ENCODE data around the gene CIDEB.

CIDEB gene

DNA sequence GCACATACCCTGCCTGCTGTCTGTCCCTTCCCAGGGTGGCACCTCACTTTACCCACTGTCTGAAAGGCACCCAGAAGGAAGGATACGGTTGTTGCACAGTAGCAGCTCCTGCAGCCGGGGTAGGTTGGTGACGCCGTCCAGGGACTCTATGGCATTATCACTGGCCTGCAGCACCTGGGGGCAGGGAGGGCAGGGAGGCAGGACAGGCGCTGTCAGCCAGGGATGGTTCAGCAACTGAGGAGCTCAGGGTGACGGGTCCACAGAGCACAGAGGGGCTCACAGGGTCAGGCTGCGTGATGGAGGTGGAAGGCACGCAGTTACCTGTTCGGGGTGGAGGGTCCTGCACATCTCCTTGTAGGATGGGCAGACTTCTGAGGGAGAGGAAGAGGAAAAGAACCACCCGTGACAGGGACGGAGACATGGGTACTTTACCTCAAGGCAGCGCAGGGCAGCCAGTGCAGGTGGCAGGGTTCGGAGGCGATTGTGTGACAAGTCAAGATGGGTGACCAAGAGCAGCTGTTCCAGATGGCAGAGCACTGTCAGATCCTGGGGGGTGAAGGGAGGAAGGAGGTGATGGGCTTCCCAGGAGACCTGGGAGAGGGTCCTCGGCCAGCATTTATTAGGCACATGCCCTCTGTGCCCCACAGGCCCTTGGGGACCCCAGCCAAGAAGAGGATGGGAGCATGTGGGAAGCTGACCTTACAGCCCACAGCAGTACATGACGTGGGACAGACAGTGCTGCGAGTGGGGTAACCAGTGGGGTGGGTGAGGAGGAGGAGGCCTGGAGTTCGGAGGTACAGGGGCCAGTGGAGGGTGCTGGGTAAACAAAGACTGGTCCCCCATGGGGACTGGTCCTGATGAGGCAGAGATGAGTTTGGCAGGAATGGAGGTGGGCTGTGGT, 41.2 kb downstream of the CIDEB start:
- no peak for DNase-seq

DNA sequence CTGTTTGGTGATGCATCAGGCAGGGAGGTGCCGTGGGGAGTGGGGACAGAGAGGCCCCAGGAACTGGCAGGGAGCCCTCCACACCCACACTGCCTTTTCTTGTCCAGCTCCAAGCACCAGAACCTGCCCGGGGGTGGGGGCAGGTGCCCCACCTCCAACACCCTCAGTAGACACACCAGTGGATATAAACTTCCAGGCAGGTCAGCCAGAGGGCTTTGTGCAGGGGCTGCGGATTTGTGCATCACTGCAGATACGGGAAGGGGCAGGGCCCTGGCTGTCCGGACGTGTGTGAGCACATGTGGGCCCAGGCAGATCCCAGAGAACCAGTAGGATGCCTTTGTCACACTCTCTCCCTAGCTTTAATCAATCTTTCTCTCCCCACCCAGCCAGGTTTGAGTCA, 43.5 kb downstream of the CIDEB start:
- DNase-seq = no peak

DNA sequence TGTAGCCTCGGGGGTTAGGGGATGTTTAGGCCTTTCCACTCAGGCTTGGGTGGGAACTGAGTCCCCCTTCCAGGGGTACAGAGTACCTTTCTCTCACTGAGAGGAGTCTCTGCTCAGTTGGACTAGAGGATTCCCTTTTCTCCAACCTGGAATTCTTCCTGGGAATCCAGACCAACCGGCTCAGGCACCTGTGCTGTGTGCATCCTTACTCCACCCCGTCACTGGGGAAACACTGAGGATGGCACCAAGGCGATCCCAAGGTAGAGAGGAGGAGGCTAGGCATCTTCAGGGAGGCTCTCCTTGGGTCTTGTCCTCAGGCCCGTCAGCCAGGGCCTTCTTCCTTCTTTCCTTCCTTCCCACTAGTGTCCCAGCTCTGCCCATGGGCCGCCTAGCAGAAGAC, 43.9 kb downstream of the CIDEB start:
- no peak for DNase-seq

DNA sequence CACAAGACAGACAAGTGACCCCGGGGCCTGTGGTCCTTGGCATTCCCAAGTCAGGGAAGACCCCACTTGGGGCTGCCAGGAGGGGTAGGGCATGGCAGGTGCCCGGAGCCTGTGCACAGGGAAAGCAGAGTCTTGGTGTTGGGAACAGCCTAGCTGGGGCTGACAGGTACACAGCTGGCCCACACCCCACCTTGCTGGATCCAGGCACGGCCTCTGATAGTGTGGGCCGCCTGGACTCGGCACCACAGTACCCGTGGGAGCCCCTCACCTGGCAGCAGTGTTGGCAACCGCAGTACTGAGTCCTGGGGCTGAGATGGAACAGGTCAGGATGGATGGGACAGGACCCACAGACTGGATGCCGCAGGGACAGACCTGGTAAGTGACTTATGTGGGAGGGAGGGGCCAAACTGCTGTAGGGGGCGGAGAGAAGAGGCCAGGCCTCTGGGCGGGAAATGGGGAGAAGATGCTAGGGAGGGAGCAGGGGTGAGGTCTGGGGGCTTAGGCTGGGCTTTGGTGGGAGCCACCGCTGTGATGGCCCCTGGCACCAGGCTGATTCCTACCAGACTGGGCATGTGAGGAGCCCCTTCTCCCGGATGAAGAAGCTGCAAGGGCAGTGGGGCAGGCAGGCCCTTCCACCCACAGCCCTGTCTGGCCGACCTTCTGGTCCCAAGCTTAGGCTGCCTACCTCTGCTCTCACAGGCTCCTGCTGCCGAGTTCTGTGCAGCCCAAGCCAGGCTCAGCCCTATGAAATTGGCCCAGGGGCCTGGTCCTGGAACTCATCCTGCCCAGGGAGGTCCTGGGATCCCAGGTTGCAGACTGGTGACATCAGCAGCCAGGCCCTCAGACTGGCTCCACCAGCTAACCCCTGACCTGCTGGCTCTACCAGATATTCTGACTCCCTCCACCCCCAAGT, 44.7 kb downstream of the CIDEB start, which contains the start of gene TGM1:
TGM1 (minus strand) TSS at position 357 of the 913 bp plus-strand sequence. CDS start 825 bp downstream, outside the sequence.
- no peak for DNase-seq

DNA sequence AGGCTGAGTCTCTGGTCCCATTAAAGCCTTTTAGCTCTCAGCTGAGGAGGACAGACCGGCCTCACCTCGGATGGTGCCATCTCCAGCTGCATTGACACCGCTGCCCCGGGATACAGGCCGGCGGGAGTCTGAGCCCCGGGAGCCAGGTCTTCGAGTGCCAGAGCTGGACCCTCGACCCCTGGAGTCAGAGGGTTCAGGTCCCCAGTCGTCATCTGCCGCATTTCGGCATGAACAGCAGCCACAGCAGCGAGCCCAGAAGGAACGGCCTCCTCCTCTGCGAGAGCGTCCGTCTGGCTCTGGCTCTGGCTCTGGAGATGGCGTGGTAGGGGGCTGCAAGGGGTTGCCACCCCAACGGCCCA, 45.8 kb downstream of the CIDEB start:
- DNase-seq = no peak

DNA sequence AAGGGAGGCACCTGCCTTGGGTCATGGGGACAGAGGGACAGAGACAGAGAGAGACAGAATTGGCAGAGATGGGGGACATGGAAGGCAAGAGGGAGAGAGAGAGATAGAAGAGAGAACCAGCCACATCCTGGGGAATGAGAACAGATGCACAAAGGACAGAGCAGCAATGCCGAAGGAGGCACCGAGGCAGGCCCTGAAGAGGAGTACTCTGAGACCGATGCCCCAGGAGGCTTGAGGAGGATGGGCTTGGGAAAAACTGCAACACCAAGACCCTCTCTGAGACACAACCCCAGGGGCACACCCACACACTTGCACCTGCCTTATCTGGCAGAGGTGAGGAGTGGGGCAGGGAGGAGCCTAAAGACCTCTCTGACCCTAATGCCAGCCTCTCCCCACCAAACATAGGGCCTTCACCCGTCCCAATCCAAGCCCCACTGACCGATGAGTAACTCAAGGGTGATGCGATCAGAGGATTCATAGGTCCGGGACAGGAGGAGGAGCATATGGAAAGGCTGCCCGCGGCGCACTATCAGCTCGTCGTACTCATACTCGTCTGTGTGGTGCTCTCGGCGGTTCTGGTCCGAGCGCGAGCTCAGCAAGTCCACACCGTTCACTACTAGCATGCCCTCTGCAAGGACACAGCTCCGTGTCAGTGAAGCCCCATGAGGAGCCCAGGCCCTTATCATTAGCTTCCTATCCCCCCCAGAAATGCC, 46.4 kb downstream of the CIDEB start:
- no peak for DNase-seq

DNA sequence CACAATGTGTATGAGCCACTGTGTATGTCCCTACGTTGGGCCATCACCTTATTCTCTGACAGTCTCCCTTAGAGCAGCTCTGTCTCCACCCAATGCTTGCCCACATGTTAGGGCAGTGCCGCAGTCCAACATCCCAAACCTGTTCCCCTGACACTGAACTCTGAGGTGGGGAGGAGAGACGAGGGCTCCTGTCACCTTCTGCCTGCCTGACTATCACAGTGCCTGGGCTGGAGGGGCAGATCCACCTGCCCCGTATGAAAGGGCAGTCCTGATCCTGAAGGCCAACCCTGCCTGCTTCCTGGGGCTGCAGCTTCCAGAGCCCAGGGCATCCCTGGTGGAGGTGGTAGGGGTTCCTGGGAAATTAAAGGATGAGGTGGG, 47.0 kb downstream of the CIDEB start:
- DNase-seq = no peak

DNA sequence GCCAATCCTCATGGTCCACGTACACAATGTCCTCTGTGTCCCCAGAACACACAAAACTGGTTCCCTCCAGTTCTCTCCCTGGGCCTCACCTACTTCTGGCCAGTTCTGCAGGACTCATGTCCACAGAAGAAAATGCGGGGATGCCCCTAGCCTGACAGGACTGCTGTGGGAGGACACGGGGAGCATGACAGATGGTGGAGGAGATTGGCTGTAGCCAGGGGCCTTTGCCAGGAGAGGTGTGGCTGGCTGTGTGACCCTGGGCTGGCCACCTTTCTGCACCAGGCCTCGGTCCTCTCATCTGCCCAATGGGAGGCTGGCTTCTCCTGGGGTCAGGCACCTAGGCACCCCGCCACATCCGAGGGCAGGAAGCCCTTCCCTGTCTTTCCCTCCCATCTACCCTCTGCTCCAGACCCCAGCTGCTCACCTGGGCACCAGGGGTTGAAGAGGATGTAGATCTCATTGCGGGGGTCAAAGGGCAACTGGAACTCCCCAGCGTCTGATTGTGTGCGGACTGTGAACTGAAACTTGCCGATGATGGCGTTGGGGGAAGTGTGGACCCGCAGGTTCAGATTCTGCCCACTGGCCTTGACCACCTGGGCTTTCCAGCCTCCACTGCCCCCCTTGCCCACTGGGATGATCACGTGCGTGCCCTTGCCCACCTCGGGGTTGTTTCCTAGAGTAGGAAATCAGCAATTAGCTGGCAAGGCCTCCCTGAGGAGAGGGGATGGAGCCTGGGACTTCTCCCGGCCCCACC, 47.6 kb downstream of the CIDEB start:
- DNase-seq = no peak

DNA sequence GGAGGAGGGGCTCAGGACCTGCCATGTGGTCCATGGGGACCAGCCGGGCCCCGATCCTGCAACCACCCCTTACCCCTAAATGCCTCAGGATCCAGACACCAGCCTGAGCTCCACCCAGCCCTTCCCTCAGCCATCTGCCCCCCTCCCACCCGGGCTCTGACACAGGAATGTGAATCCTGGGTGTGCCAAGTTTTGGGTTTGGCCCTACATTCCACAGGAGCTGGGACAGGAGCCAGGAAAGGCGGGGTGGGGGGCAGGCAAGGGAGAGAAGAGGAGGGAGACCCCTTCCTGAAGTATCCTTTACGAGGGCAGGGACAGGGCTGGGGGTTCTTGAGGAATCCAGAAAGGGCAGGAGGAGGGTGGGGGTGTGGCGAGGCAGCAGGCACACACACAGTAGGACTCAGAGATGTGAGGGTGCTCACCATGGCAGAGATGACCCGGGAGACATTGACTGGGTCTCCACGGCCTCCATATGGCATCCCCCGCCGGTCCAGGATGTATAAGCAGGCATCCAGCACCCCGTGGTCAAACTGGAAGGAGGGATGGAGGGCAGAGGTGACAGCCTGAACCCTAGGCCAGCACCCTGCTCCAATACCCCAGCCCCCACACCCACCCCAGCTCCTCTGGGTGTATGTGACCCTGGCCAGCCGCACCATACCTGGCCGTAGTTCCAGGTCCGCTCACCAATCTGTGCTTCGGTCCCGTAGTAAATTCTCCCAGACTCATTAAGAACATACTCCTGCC, 48.3 kb downstream of the CIDEB start:
- DNase-seq = no peak

DNA sequence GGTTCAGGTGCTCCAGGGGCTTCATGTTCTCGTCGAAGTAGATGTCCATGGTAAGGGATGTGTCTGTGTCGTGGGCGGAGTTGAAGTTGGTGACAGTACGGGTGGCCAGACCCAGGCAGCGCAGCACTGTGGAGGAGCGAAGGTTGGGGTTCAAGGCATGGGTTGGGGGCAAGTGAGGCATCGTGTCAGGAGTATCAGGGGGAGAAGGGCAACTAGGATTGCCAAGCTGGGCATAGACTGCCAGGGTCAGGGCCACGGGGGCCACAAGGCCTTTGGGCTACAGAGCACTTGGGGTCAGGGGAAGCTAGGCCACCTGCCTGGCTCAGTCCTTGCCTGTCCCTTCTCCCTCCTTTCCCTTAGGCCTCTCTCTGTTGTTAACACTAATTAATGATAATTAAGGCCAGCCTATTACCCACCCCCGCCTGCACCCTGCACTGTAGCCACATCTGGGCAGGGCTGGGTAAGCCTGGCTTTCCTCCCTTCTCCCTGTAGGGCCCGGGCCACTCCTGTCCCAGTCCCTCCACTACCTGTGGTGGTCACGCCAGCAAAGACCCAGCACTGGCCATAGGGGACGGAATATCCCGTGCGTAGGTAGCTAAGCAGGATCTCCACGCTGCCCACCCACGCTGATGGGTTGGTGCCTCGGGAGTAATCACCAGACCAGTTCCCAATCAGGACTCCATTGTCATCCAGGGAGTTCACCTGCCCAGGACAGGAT, 49.1 kb downstream of the CIDEB start:
- no peak for DNase-seq

DNA sequence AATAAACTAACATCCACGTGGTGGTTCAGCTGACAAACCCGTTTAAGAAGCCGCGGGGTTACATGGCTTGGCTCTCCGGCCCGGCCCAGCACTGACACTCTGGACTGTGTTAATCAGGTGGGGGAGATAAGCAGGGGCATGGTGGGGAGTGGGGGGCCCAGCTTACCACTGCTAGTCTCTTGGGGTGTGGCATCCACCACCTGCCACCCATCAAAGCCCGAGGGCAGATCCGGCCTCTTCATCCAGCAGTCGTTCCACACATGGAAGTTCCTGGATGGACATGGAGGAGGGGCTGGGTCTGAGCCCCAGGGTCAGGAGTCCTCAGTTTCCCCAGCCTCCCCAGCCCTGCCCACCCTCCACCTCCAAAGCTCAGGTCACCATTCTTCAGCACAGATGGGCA, 49.7 kb downstream of the CIDEB start:
- no peak for DNase-seq

DNA sequence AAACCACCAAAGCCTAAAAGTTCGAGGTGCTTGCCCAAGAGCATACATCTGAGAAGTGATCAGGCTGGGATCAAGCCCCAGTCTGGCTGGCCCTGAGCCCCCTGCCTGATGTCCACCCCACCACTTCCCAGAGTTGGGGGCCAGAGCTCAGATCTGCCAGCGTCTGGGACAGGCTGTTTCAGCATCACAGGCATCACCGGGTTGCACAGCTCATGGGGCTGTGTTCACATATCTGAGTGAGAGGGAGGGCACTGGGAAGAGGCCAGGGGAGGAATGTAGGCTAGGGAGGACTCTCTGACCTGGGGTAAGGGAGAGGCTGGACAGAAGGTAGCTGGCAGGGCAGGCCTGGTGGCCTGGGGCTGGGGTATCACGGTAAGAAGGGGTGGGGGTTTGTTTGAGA, 50.8 kb downstream of the CIDEB start:
- no peak for DNase-seq

DNA sequence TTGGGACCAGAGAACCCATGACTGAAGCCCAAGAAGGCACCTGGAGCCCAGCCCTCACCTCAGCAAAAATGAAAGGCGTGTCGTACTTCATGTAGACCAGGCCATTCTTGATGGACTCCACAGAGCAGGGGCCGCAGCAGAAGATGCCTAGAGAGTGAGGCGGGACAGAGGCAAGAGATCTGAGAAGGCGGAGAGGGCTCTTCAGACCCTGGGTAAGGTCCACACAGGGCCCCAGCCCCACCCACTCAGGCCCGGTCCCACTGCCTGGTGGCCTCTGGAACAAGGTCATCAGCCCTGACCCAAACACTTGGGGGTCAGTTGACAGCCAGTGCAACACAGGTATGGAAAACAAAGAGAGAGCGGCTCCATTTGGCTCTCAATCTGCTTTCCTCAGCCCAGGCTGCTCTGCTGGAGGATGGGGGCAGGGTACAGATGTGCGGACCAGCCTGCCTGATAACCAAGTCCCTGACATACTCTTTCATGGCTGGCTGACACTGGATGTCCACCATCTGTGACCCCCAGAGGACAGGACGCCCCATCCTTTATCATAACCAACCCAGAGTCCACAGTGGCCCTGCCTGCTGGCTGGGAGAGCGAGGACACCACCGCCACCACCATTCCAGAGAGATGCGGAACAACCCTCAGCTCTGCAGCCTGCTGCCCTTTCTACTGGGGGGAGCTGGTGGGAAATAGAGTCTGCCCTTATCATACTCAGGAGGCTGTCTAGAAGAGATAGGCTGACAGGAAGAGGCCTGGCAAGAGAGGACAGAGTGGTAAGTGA, 51.7 kb downstream of the CIDEB start:
- no peak for DNase-seq

DNA sequence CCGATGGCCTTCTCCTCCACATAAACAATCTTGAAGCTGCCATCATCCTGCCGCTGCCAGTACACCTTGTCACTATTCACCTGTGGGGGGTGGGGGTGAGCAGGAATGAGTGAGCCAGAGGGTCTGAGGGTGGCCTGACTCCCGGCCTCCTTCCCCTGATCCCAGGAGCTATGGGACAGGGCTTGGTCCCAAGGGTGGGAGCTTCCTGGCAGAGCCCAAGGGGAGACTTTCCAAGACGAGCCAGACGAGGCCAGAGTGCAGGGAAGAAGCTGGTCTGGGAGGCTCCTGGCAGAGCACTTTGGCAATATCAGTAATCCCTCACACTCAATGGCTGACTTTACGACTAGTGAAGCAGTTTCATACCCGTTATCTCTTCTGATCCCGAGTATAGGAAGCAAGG, 52.3 kb downstream of the CIDEB start:
- DNase-seq = no peak

All from NCI-H526 treated with DMSO at 0.1 percent for 48 hours (cell line).